NCI-H748 (cell line): ENCODE results near the gene TPRG1.

Experiments used
- DNase-seq: peaks from one replicate; lab custom pipeline; 2025; ENCODE audit not compliant: unreplicated experiment; lab: John Stamatoyannopoulos, UW

Gene TPRG1

DNA sequence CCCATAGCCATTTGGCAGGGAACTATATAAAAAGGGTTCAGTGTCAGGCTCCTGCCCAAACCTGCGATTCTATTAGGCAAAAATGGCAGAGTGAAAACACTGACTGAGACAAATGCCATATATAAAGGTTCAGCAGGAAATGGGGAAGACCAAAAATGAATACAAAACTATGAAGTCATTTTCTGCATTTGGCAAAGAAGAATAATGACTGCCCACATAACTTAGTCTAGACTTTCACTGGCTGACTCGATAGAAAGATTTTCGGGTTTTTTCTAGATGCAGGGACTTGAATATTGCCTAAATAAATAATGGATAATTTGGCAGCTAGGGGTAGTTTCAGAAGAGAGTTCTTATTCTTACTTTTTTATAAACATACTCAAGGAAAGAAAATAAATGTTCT, 178.0 kb downstream of the TPRG1 start:
- DNase-seq, result no peak

DNA sequence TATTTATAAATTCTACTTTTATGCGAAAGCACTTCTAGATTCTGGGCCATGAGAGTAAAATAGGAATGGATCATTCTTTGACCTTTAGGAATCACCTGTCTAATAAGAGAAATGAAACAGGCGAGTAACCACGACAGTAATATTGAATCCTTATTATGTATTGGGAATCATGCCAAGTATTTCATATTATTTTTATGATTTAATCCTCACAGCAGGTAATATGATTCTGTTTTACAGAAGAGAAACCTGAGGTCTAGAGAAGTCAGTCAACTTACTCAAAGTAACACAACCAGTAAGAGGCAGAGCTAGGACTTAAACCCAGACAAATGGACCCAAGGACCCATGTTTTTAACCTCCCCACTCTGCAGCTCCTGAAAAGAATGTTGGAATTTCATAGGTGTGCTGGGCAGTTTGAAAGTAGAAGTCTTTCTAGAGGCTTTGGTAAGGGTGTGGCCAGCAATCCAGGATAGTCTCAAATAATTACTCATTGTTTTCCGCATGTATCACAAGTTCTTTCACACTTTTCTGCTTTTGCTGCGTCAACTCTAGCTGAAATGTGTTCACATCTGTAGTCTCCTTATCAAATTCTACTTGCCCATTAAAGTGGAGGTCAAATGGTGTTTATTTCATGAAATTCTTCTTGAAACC, 181.7 kb downstream of the TPRG1 start:
- DNase-seq, result peak; percentile 55

DNA sequence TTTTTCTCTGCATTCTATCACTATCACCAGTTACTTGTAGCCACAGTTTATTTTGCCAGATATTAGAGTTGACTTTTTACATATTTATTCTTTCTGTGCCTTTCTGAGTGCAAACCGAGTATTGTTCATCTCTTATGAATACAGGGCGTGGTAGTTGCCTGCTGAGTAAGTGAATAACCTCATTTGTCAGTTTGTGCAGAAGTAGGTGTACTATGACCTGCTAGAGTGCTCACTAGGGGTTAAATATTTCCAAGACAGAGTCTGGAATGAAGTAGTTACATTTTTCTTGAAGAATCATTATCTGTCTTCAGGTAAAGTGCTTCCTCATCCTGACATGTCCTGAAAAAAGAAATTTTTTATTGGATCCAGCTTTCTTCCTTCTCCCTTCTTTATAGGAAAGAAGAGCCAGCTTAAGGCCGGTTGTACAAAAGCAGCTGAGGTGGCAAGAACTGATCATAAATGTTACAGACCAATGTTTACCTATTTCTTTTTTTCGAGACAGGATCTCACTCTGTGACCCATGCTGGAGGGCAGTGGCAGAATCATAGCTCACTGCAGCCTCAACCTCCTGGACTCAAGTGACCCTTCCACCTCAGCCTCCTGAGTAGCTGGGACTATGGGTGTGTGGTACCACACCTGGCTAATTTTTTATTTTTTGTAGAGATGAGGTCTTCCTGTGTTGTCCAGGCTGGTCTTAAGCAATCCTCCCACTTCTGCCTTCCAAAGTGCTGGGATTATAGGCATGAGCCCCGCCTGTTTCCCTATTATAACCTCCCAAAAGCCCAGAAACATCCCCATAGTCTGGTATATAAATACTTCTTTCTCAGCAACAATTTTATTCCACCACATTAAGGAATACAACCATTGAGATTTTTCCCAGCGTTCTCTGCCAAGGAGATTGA, 182.5 kb downstream of the TPRG1 start:
- DNase-seq, result peak; percentile 76

DNA sequence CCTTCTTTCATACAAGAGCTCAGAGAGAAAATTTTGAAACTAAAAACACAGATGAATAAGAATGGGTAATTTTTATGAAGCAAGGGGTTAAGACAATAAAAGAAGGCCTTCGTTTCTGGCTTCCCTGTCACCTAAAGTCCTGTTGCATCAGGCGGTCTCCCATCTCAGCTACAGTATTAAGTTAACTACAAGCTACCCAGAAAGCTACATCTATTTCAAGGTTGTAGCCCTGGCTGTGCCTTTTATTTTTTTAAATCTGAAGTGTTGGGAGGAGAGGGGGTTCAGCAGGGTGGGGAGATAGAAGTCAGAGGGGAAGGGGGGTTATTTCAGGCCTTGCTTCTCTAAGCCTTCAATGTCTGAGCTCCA, 183.3 kb downstream of the TPRG1 start:
- no peak for DNase-seq

DNA sequence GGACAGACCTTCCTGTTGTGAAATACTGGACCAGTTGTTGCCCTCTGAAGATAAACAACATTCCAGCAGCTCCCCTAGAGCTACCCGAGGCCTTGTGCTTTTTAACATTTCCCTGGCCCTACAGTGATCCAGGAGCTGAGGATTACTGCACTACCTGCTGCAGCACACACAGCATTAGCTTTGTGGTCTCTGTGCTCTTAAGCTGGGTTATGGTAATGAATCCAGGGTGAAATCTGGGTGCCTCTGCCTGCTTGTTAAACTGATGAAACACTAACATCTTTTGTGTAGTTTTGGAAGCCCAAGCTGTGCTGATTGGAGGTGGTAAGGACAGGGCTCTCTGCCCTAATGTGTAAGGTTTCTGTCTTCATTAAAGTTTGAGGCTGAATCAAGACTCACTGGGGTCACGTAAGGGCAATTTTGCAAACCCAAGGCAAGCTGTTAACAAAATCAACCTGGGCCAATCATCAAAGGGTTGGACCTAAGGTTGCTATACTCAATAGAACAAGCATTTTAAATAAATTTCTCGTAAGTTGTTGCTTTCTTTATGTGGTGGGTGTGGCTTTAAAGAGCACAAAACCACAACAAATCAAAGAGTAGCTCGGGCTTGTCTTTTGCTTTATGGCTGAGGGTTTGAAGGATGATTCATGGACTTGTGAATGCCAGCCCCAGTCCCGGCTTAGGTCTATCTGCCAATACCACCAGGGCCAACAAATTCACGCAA, 183.9 kb downstream of the TPRG1 start:
- no peak for DNase-seq

DNA sequence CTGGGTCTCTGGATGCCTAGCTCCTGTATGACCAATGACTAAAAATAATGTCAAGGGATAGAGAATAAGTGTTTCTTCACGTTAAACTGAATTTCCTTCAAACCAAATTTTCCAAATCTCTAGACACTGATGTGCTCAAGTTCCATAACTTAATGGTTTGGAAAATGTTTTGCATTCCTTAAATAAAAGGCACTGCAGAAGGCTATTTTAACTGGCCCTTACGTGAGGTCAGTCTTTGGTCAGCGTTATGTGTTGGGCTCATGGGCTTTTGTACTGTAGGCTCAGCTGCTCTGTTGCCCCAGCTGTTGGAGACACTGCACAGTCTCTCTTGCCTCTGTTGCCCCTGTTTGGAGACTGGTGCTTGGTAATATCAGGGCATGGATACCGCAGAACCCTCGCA, 188.5 kb downstream of the TPRG1 start:
- DNase-seq, result no peak

DNA sequence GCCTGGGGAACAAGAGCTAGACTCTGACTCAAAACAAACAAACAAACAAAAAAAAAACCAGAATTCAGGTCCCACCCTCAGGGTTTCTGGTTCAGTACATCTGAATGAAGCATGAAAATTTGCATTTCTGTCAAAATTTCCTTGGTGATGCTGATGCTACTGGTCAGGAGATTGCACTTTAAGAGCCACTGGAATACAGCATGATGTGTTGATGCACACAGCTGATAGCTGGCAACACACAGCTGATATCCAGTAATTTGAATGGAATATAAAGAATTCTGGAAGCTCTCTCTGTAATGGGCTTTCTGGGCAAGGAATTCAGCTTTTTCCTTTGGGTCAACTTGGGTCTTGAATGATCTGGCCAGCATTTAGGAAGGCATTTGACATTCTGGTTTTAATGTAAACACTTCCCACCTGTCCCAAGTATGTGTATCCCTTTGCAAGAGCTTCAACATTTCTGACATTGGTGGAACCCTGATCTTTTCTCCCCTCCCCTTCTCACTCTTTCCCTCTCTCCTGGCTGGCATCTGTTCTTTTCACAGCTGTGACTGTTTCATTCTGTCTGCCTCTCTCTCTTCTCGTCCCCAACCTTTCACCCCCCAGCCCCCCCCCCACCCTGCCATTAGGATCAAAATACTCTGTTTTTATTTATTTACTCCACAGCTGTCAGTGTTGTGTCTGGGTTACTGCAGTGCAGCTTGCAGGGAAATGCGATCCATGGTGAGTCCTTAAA, 189.5 kb downstream of the TPRG1 start:
- peak; percentile 15 for DNase-seq

DNA sequence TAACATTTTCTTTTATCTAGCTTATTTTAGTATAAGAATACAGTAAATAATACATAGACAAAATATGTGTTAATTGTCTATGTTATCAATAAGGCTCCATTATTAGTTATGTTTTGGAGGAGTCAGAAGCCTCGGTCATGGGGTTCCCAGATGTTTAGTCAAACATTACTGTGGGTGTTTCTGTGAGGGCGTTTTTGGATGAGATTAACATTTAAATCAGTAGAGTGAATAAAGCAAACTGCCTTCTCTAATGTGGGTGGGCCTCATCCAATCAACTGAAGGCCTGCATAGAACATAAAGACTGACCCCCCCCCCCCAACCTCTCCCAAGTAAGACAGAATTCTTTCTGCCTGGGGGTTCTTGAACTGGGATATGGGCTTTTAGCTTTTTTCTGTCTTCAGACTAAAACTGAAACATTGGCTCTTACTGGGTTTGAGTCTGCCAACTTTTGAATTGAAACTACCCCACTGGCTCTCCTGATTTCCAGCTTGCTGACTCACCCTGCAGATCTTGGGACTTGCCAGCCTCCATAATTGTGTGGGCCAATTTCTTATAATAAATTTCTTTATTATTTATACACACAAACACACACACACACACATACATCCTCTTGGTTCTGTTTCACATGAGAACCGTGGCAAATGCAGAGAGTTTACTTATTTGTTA, 192.0 kb downstream of the TPRG1 start:
- DNase-seq, result no peak

DNA sequence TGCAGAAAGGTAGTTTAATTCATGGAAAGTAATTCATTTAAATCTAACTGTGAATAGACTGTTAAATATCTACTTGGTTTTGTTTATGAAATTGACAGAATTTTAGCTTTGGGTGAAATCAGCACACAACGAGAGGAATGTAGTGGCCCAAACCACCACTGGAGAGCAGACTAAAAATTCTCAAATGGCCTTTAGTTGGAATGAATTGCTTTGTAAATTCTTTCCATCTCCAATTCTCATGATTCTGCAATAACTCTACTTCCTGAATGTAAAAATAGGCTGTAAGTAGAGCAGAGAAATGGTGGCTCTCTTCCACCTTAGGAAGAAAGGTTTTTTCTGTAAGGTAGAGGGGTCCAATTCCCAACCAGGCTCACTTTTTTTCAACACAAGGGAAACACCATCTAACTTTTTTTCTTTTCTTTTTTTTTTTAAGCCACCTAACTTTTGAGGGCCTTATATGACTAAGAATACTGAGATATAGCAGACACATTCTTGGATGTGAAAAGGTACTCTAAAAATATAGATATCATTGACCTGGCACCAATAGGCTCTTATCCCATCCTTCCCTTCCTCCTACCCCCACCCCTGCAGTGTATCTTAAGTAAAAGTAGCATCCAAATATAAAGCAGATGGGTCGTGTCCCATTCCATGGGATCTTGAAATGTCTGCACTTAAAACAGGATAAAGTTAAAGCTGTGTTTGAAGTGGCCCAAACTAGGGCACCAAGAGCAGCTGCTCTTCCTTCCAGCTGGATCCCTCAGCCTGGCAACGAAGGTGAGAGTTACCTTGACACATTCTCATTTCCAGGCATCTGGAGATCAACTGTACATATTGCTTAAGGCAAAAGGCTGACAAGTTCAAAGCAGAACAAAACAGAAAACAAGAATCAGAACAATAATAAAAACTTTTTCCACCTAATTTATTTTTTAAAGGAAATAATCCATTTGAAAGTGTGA, 194.1 kb downstream of the TPRG1 start:
- no peak for DNase-seq

DNA sequence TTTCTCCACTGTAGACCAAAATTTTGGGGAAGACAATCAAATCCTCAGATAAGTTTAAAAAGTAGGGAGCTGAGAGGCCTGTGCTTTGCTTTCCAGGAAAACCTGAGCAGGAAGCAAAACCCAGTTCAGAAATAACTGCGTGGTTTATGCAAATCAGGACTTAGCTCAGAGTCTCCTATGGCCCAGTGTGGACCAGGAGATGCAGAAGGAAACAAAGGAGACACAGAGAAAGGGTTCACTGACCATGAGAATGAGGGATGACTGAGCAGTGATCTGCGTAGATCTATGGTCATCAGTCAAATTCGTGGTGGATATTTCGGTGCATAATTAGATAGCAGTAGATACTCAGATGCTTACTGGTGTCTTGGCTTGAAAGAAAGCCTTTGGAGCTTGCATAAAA, 196.6 kb downstream of the TPRG1 start:
- no peak for DNase-seq

DNA sequence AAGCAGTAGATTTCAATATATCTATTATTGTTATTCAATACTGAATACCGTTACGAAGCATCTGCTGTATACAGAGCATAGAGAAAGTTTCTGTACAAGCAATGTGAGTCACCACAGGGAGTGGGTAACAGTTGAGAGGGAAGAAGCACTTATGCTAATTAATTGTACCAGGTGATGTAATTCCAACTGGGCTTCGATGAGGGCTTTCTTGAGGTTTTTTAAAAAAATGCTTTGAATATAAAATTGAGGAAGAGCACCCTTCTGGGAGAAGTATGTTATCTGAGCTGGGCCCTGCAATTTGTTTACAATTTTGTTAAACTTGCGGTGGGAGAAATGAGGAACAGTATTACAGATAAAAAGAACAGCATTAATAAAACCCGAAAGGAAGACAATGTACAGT, 197.9 kb downstream of the TPRG1 start:
- DNase-seq, result peak; percentile 7

DNA sequence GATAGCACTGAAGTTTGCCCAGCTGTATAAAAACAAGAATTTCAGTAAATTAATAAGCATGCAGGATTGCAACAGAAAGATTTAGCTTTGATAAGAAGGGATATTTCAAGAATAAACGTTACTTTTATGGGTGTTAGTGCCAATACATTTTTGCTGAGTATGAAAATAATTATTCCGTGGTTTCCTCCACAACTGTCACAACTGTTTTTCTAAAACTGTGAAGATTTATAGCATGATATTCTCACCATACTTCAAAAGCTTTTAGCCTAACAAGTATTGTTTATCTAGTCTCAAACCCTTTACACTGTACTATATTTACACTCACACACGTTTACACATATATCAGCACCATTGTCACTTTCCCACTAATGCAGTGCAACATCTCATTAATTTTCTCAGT, 200.5 kb downstream of the TPRG1 start:
- DNase-seq, result peak; percentile 62
